Kidney (tissue), 14 donors: Measurements from ENCODE around the gene LCE4A. TPM values are rescaled to one million over a fixed set of nuclear protein-coding genes. Genes with fewer than 3 reads are reported as not detected.

Source experiments
- DNase-seq, 5 donors: peaks; one replicate each; pipeline ENCODE4 v3.0.0-alpha.2; 2013 to 2020
- FAIRE-seq: peaks from 2 replicates; lab custom pipeline; 2012; peaks lifted over from hg19 to GRCh38; lab: Jason Lieb, UNC
- H3K27ac ChIP-seq, 2 donors: one replicate each; pipeline ENCODE4 v1.7.0; 2013; ENCODE audit warnings: low read depth in 2 of 2, low read length in 2 of 2, inconsistent platforms in 1 of 2
- H3K27me3 ChIP-seq: one replicate; pipeline ENCODE4 v1.7.1; 2013; ENCODE audit warnings: low read length, inconsistent platforms; ENCODE audit not compliant: control insufficient read depth, insufficient read depth
- H3K36me3 ChIP-seq, 3 donors: one replicate each; pipeline versions ENCODE4 v1.7.0 to v1.7.1; 2013; ENCODE audit warnings: low read length in 3 of 3, control low read depth in 1 of 3, inconsistent platforms in 1 of 3; ENCODE audit not compliant: insufficient read depth in 3 of 3, control insufficient read depth in 2 of 3
- H3K4me1 ChIP-seq, 3 donors: one replicate each; pipeline versions ENCODE4 v1.7.0 to v1.7.1; 2013; ENCODE audit warnings: low read length in 3 of 3, inconsistent platforms in 1 of 3, low read depth in 1 of 3; ENCODE audit not compliant: control insufficient read depth in 2 of 3, insufficient read depth in 2 of 3
- H3K4me3 ChIP-seq, 3 donors: one replicate each; pipeline versions ENCODE4 v1.7.0 to v1.8.1; 2013; ENCODE audit warnings: low read length in 3 of 3, control low read depth in 1 of 3, inconsistent platforms in 1 of 3
- H3K9ac ChIP-seq, 3 donors: one replicate each; pipeline versions ENCODE4 v1.7.0 to v1.7.1; 2013; ENCODE audit warnings: low read length in 3 of 3, control low read depth in 1 of 3, inconsistent platforms in 1 of 3
- H3K9me3 ChIP-seq, 3 donors: one replicate each; pipeline versions ENCODE4 v1.7.0 to v1.7.1; 2013; ENCODE audit warnings: low read length in 3 of 3, control low read depth in 1 of 3, inconsistent platforms in 1 of 3; ENCODE audit not compliant: control insufficient read depth in 2 of 3, insufficient read depth in 1 of 3
- CTCF ChIP-seq: IDR thresholded peaks from 3 replicates; pipeline ENCODE4 v1.5.1; 2012; ENCODE audit warnings: mild to moderate bottlenecking, moderate library complexity, borderline replicate concordance; ENCODE audit not compliant: insufficient read depth; ENCODE audit errors: extremely low read depth
- intact Hi-C: fragments of 100-400 bp; cut with DNase I; formaldehyde crosslinking; loops from one replicate; pipeline ENCODE4 v1.11.1; 2022
- polyA plus RNA-seq: library from polyadenylated mRNA; stranded (reverse); fragments of 350-450 nt; fragmentation: Illumina TruSeq; extraction: RNeasy Lipid Tissue Mini Kit (QIAGEN cat#74804); gene quantifications from one replicate; pipeline ENCODE4 v1.2.3, GENCODE V29; 2014; ENCODE audit warnings: low read depth, low replicate concordance; ENCODE audit not compliant: insufficient read depth
- total RNA-seq: library from RNA; stranded (reverse); fragmentation: NEBNext Ultra II Directional; extraction: Animal tissue kit (Norgen Biotek cat#: 25700); gene quantifications from one replicate; pipeline ENCODE4 v1.2.1, GENCODE V29; 2021
- donor health status: control.
- donor health status: control.
- donor health status: control.
- donor health status: control.
- donor health status: control.
- donor health status: DM: yes; HTN: yes; CAD: no.
- donor health status: Normal renal cell carcinoma (clear cell type).

Gene LCE4A
- total and polyA plus RNA-seq, 2 donors from 2014 or later: not detected

- no peak overlapping the region for H3K9ac ChIP-seq
- H3K27ac ChIP-seq: no peak overlapping the region
- H3K36me3 ChIP-seq: no peaks in the 10 kb centered on the region
- no peak overlapping the region for H3K4me3 ChIP-seq
- no peaks in the 10 kb centered on the region for H3K27me3 ChIP-seq
- no peak for DNase-seq
- no peaks in the 10 kb centered on the region for H3K9me3 ChIP-seq
- TF ChIP-seq CTCF: no peak
- no peaks in the 10 kb centered on the region for H3K4me1 ChIP-seq
- intact Hi-C loops: no loop called here
- FAIRE-seq: no peak
Observed at GRCh38 chr1:152756872-152757271, 48.9 kb downstream of the LCE4A start.

GRCh38 chr1:152757747-152758146, 49.8 kb downstream of the LCE4A start, which contains the start of gene KPRP:
TSS of gene KPRP (plus strand) at chr1:152758025. CDS start at chr1:152759589, 1,564 bp downstream.
- intact Hi-C loops: no loop called here
- H3K9ac ChIP-seq: no peak within 1 kb of the TSS
- H3K27me3 ChIP-seq: no peaks in the 10 kb centered on the region
- no peak within 1 kb of the TSS for H3K4me3 ChIP-seq
- no peaks in the 10 kb centered on the region for H3K36me3 ChIP-seq
- no peaks in the 10 kb centered on the region for H3K4me1 ChIP-seq
- H3K27ac ChIP-seq: no peak within 1 kb of the TSS
- FAIRE-seq: no peak
- no peak for TF ChIP-seq CTCF
- DNase-seq: peak in 2 of 5 donors; percentile 6 to 27
- H3K9me3 ChIP-seq: no peaks in the 10 kb centered on the region

- DNase-seq: peak in 1 of 5 donors; percentile 23
- Histone ChIP-seq H3K27me3 (no peaks in the 10 kb centered on the region), H3K4me1 (no peaks in the 10 kb centered on the region), H3K27ac (no peak overlapping the region), H3K36me3 (no peaks in the 10 kb centered on the region), H3K9me3 (no peaks in the 10 kb centered on the region), H3K9ac (no peak overlapping the region), H3K4me3 (no peak overlapping the region)
- no peak for FAIRE-seq
- intact Hi-C loops: no loop called here
- no peak for TF ChIP-seq CTCF
Observed at GRCh38 chr1:152758636-152759035, 50.7 kb downstream of the LCE4A start.

Other genes starting within 250 kb of the LCE4A start
- gene LCE5A, start 197.4 kb upstream of the LCE4A start, total RNA-seq: not detected
- not detected for gene LCE5A, start 197.4 kb upstream of the LCE4A start, polyA plus RNA-seq
- gene CRCT1, start 193.7 kb upstream of the LCE4A start, total RNA-seq: not detected
- gene CRCT1, start 193.7 kb upstream of the LCE4A start, polyA plus RNA-seq: not detected
- gene LCE3E, start 141.4 kb upstream of the LCE4A start, total RNA-seq: not detected
- not detected for gene LCE3E, start 141.4 kb upstream of the LCE4A start, polyA plus RNA-seq
- not detected for gene LCE3D, start 127.6 kb upstream of the LCE4A start, total RNA-seq
- not detected for gene LCE3D, start 127.6 kb upstream of the LCE4A start, polyA plus RNA-seq
- gene LCE3C, start 107.9 kb upstream of the LCE4A start, total RNA-seq: not detected
- gene LCE3C, start 107.9 kb upstream of the LCE4A start, polyA plus RNA-seq: not detected
- not detected for gene LCE3B, start 94.3 kb upstream of the LCE4A start, total RNA-seq
- not detected for gene LCE3B, start 94.3 kb upstream of the LCE4A start, polyA plus RNA-seq
- gene LCE3A, start 85.1 kb upstream of the LCE4A start, total RNA-seq: not detected
- not detected for gene LCE3A, start 85.1 kb upstream of the LCE4A start, polyA plus RNA-seq
- not detected for gene LCE2D, start 44.8 kb upstream of the LCE4A start, total RNA-seq
- not detected for gene LCE2D, start 44.8 kb upstream of the LCE4A start, polyA plus RNA-seq
- not detected for gene LCE2C, start 32.9 kb upstream of the LCE4A start, total RNA-seq
- gene LCE2C, start 32.9 kb upstream of the LCE4A start, polyA plus RNA-seq: not detected
- gene LCE2B, start 22.0 kb upstream of the LCE4A start, total RNA-seq: not detected
- not detected for gene LCE2B, start 22.0 kb upstream of the LCE4A start, polyA plus RNA-seq
- gene LCE2A, start 9.8 kb upstream of the LCE4A start, total RNA-seq: not detected
- gene LCE2A, start 9.8 kb upstream of the LCE4A start, polyA plus RNA-seq: not detected
- not detected for gene KPRP, start 49.9 kb downstream of the LCE4A start, total RNA-seq
- not detected for gene KPRP, start 49.9 kb downstream of the LCE4A start, polyA plus RNA-seq
- not detected for gene LCE1F, start 67.0 kb downstream of the LCE4A start, total RNA-seq
- not detected for gene LCE1F, start 67.0 kb downstream of the LCE4A start, polyA plus RNA-seq
- gene LCE1E, start 78.1 kb downstream of the LCE4A start, total RNA-seq: not detected
- not detected for gene LCE1E, start 78.1 kb downstream of the LCE4A start, polyA plus RNA-seq
- gene LCE1D, start 88.6 kb downstream of the LCE4A start, total RNA-seq: not detected
- gene LCE1D, start 88.6 kb downstream of the LCE4A start, polyA plus RNA-seq: not detected
- not detected for gene LCE1C, start 98.5 kb downstream of the LCE4A start, total RNA-seq
- not detected for gene LCE1C, start 98.5 kb downstream of the LCE4A start, polyA plus RNA-seq
- gene LCE1B, start 103.8 kb downstream of the LCE4A start, total RNA-seq: not detected
- gene LCE1B, start 103.8 kb downstream of the LCE4A start, polyA plus RNA-seq: not detected
- gene LCE1A, start 119.3 kb downstream of the LCE4A start, total RNA-seq: not detected
- gene LCE1A, start 119.3 kb downstream of the LCE4A start, polyA plus RNA-seq: not detected
- gene LCE6A, start 134.7 kb downstream of the LCE4A start, total RNA-seq: not detected
- not detected for gene LCE6A, start 134.7 kb downstream of the LCE4A start, polyA plus RNA-seq
- gene LCE7A, start 151.8 kb downstream of the LCE4A start, total RNA-seq: not detected
- gene LCE7A, start 151.8 kb downstream of the LCE4A start, polyA plus RNA-seq: not detected
- not detected for gene SMCP, start 170.2 kb downstream of the LCE4A start, total RNA-seq
- gene SMCP, start 170.2 kb downstream of the LCE4A start, polyA plus RNA-seq: not detected
- gene IVL, start 200.4 kb downstream of the LCE4A start, total RNA-seq: not detected
- gene IVL, start 200.4 kb downstream of the LCE4A start, polyA plus RNA-seq: not detected
- gene SPRR5, start 239.0 kb downstream of the LCE4A start, total RNA-seq: not detected
- not detected for gene SPRR5, start 239.0 kb downstream of the LCE4A start, polyA plus RNA-seq